Activated T-cell treated with anti-CD3 and anti-CD28 coated beads, Interleukin-2, amount 50 U/mL, for 72 hours (primary cell): ENCODE data around the gene USP16. TPM values are rescaled to one million over a fixed set of nuclear protein-coding genes. Genes with fewer than 3 reads are reported as not detected.
A peak's percentile ranks its signal among the peaks of the same experiment; 100 is the strongest.
"Not testable (repeated sequence)": the region's sequence is repeated elsewhere in the genome, so short reads cannot be mapped to it uniquely, and the experiment has no call there.

Source experiments
- ATAC-seq, 2 donors: fragments of 150-1000 bp; cut with Tn5 transposase; replicated peaks in 1 of 2; 2 replicates each; pipeline ENCODE4 v1.10.0; 2021; ENCODE audit warnings: moderate library complexity in 2 of 2, mild to moderate bottlenecking in 1 of 2
- DNase-seq, 2 donors: peaks; one replicate each; pipeline ENCODE4 v3.0.0; 2021 to 2022; ENCODE audit warnings: mixed read lengths in 1 of 2
- H3K27ac Mint-ChIP-seq: one replicate; pipeline ENCODE4 v1.8.0; 2022; ENCODE audit warnings: mild to moderate bottlenecking, moderate library complexity, mixed read lengths
- H3K27me3 Mint-ChIP-seq: one replicate; pipeline ENCODE4 v1.8.0; 2022; ENCODE audit warnings: low read depth, mixed read lengths
- H3K36me3 Mint-ChIP-seq, 2 donors: one replicate each; pipeline ENCODE4 v1.8.0; 2022; ENCODE audit warnings: mixed read lengths in 2 of 2, mild to moderate bottlenecking in 1 of 2; ENCODE audit not compliant: insufficient read depth in 2 of 2
- H3K4me1 Mint-ChIP-seq: one replicate; pipeline ENCODE4 v1.8.0; 2022; ENCODE audit warnings: low read depth, mixed read lengths
- H3K4me3 Mint-ChIP-seq, 2 donors: one replicate each; pipeline ENCODE4 v1.8.0; 2022; ENCODE audit warnings: mild to moderate bottlenecking in 2 of 2, mixed read lengths in 2 of 2, moderate library complexity in 2 of 2
- H3K9me3 Mint-ChIP-seq, 2 donors: one replicate each; pipeline ENCODE4 v1.8.0; 2022; ENCODE audit warnings: mixed read lengths in 2 of 2
- total RNA-seq, 2 donors: library from RNA; stranded (reverse); gene quantifications; one replicate each; pipeline ENCODE4 v1.2.3, GENCODE V29; 2022

Gene USP16
- total RNA-seq, 2 donors from 2014 or later = 46.4 to 47.0 TPM

DNA sequence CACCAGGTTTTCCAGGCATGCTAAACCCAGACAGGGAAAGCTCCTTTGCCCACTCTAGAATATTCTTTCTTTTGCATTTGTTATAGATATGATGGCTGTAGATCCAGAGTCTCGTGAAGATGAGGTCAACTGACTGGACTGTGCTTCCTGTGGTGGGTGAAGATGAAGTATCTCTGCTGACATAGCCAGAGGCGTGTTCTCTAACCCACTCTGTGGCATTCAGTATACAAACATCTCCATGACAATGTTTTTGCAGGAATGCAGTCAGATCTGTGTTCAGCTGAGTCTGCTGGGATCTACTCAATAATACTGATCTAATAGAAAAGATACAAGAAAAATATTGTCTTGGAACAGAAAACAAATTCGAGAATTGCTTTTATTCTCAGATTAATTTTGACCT, 16.7 kb upstream of the USP16 start:
- Mint-ChIP-seq H3K36me3 (peaks cover 0 to 3% of the 10 kb centered on the region in 2 donors), H3K4me3 (no peak overlapping the region), H3K27me3 (no peaks in the 10 kb centered on the region), H3K27ac (peak overlapping the region; percentile 58), H3K9me3 (no peaks in the 10 kb centered on the region), H3K4me1 (peaks cover 11% of the 10 kb centered on the region)
- no peak for DNase-seq
- ATAC-seq = no peak

- no peak for DNase-seq
- peaks cover 0 to 2% of the 10 kb centered on the region in 2 donors for H3K36me3 Mint-ChIP-seq
- no peak overlapping the region for H3K4me3 Mint-ChIP-seq
- peaks cover 11% of the 10 kb centered on the region for H3K4me1 Mint-ChIP-seq
- ATAC-seq = no peak
- H3K27me3 Mint-ChIP-seq = no peaks in the 10 kb centered on the region
- H3K9me3 Mint-ChIP-seq = no peaks in the 10 kb centered on the region
- no peak overlapping the region for H3K27ac Mint-ChIP-seq
Measured at GRCh38 chr21:29008367-29008766, 16.1 kb upstream of the USP16 start.

DNA sequence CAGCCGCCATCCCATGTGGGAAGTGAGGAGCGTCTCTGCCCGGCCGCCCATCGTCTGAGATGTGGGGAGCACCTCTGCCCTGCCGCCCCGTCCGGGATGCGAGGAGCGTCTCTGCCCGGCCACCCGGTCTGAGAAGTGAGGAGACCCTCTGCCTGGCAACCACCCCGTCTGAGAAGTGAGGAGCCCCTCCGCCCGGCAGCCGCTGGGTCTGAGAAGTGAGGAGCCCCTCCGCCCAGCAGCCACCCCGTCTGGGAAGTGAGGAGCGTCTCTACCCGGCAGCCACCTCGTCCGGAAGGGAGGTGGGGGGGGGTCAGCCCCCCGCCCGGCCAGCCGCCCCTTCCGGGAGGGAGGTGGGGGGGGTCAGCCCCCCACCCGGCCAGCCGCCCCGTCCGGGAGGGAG, 13.2 kb upstream of the USP16 start:
- H3K27ac Mint-ChIP-seq, ATAC-seq, H3K36me3 Mint-ChIP-seq, H3K9me3 Mint-ChIP-seq, DNase-seq, H3K27me3 Mint-ChIP-seq, H3K4me3 Mint-ChIP-seq, H3K4me1 Mint-ChIP-seq: not testable (repeated sequence)

GRCh38 chr21:29017639-29018237, 6.7 kb upstream of the USP16 start:
- Mint-ChIP-seq H3K27me3 (no peaks in the 10 kb centered on the region), H3K36me3 (peaks cover 0 to 5% of the 10 kb centered on the region in 2 donors), H3K4me1 (peaks cover 33% of the 10 kb centered on the region), H3K4me3 (peak overlapping the region; percentile 91 to 94), H3K9me3 (no peaks in the 10 kb centered on the region), H3K27ac (peak overlapping the region; percentile 92)
- ATAC-seq = no peak
- DNase-seq = no peak

DNA sequence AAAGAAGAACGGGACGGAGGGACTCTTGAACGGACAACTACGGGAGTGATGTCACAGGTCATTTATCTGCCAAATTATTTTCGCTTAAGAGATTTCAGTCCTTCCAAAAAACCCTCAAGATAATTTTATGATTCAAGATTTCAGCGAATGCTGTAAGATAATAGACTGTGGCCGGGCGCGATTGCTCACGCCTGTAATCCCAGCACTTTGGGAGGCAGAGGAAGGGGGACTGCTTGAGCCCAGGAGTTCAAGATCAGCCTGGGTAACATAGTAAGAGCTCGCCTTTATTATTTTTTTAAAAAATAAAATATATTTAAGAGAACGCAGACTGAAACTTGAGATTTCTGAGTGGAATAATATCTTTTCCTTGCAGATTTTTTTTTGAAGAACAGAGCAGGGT, 5.9 kb upstream of the USP16 start:
- Mint-ChIP-seq H3K27ac (peak overlapping the region; percentile 97), H3K4me3 (peak overlapping the region; percentile 91 to 94), H3K4me1 (peaks cover 38% of the 10 kb centered on the region), H3K36me3 (peaks cover 0 to 5% of the 10 kb centered on the region in 2 donors), H3K9me3 (no peaks in the 10 kb centered on the region), H3K27me3 (no peaks in the 10 kb centered on the region)
- ATAC-seq (peak; percentile 6 to 18), DNase-seq (no peak)

DNA sequence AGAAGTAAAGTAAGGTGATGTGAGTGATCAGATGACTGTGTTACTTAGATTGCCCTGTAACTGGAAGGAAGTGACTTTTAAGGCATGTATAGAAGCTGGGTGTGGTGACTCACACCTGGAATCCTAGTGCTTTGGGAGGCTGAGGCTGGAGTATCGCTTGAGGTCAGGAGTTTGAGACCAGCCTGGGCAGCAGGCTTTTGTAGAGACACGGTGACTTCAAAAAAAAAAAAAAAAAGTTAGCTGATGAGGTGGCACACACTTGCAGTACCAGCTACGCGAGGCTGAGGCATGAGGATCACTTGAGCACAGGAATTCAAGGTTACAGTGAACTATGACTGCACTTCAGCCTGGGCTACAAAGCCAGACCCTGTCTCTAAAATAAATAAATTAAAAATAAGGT, 2.3 kb upstream of the USP16 start:
- H3K27ac Mint-ChIP-seq = peak overlapping the region; percentile 76
- no peaks in the 10 kb centered on the region for H3K9me3 Mint-ChIP-seq
- no peaks in the 10 kb centered on the region for H3K27me3 Mint-ChIP-seq
- peak overlapping the region; percentile 46 to 50 for H3K4me3 Mint-ChIP-seq
- ATAC-seq = no peak
- H3K36me3 Mint-ChIP-seq = peaks cover 5% of the 10 kb centered on the region in 2 donors
- DNase-seq = peak in 1 of 2 donors; percentile 12
- H3K4me1 Mint-ChIP-seq = peaks cover 68% of the 10 kb centered on the region

DNA sequence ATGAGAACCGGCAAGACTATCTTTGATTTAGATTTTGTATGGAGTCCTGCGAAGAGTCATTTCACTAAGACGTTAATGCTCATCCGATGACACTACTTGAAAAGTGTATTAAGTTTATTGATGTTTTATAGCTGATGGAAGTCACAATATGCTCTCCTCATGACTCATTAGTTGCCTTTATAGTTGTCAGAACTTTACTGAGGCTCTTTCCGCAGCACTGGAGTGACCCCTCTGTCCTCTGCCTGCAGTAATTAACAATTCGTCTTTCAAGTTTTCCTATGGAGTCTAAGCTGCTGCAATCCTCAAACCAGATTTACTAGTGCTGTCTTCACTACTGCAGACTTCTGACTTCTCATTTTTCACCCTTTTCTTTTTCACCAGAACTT, 853 bp downstream of the USP16 start:
- Mint-ChIP-seq H3K9me3 (no peaks in the 10 kb centered on the region), H3K4me3 (peak overlapping the region; percentile 91 to 100), H3K36me3 (peaks cover 0 to 15% of the 10 kb centered on the region in 2 donors), H3K27ac (peak overlapping the region; percentile 97), H3K4me1 (peaks cover 67% of the 10 kb centered on the region), H3K27me3 (no peaks in the 10 kb centered on the region)
- DNase-seq = no peak
- peak in 1 of 2 donors; percentile 37 for ATAC-seq

DNA sequence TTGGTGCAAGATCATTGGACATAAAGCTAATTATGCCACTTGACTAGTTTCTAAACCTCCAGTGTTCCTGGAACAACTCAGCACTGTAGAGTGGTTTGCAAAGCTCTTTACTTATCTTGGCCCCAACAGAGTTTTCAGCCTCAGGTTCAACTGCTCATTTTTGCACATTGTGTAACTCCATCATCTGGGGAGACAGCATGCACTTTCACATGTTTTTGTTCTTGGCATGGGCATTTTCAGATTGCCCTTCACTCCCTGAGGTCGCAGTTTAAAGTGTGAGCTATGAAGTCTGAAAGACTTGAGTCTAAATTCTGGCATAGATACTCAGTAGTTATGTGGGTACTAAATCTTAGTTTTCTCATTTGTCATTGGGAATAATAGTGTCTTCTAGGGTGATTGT, 5.1 kb downstream of the USP16 start:
- DNase-seq = no peak
- H3K9me3 Mint-ChIP-seq = no peaks in the 10 kb centered on the region
- no peaks in the 10 kb centered on the region for H3K27me3 Mint-ChIP-seq
- H3K4me3 Mint-ChIP-seq = no peak overlapping the region
- peaks cover 6 to 23% of the 10 kb centered on the region in 2 donors for H3K36me3 Mint-ChIP-seq
- ATAC-seq = no peak
- H3K27ac Mint-ChIP-seq = peak overlapping the region; percentile 14
- peaks cover 40% of the 10 kb centered on the region for H3K4me1 Mint-ChIP-seq

- H3K36me3 Mint-ChIP-seq = peaks cover 6 to 23% of the 10 kb centered on the region in 2 donors
- no peak overlapping the region for H3K4me3 Mint-ChIP-seq
- DNase-seq (no peak), ATAC-seq (peak in 1 of 2 donors; percentile 4)
- H3K27ac Mint-ChIP-seq = peak overlapping the region; percentile 12
- no peaks in the 10 kb centered on the region for H3K27me3 Mint-ChIP-seq
- no peaks in the 10 kb centered on the region for H3K9me3 Mint-ChIP-seq
- H3K4me1 Mint-ChIP-seq = peaks cover 28% of the 10 kb centered on the region
Measured at GRCh38 chr21:29030909-29031308, 6.4 kb downstream of the USP16 start.

GRCh38 chr21:29033301-29033700, 8.8 kb downstream of the USP16 start:
- Mint-ChIP-seq H3K4me1 (peaks cover 27% of the 10 kb centered on the region), H3K27me3 (no peaks in the 10 kb centered on the region), H3K27ac (peak overlapping the region; percentile 11), H3K36me3 (peaks cover 10 to 30% of the 10 kb centered on the region in 2 donors), H3K4me3 (no peak overlapping the region), H3K9me3 (no peaks in the 10 kb centered on the region)
- no peak for ATAC-seq
- DNase-seq = no peak

- ATAC-seq = no peak
- no peaks in the 10 kb centered on the region for H3K9me3 Mint-ChIP-seq
Measured at GRCh38 chr21:29033871-29034270, 9.4 kb downstream of the USP16 start.

DNA sequence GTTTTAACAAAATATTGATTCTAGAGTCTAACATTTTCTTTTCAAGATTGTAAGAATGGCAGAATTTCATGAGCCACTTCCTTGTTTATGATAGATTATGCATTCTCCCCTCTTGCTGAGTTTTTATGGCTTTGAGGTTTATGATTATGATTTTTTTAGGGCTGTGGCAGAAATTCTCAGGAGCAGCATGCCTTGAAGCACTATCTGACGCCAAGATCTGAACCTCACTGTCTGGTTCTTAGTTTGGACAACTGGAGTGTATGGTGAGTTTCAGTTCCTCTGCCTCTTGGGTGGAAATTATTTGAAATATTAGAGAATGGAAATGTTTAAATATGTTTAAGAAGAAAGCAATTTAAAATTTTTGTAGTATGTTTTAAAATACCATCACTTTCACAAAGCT, 10.2 kb downstream of the USP16 start:
- DNase-seq = no peak
- H3K27ac Mint-ChIP-seq = peak overlapping the region; percentile 79
- no peak overlapping the region for H3K4me3 Mint-ChIP-seq
- ATAC-seq = no peak
- no peaks in the 10 kb centered on the region for H3K27me3 Mint-ChIP-seq
- no peaks in the 10 kb centered on the region for H3K9me3 Mint-ChIP-seq
- H3K36me3 Mint-ChIP-seq = peaks cover 10 to 26% of the 10 kb centered on the region in 2 donors
- peaks cover 18% of the 10 kb centered on the region for H3K4me1 Mint-ChIP-seq

More at GRCh38 chr21:29033871-29034270, 9.4 kb downstream of the USP16 start:
- no peaks in the 10 kb centered on the region for H3K27me3 Mint-ChIP-seq
- H3K36me3 Mint-ChIP-seq = peaks cover 10 to 28% of the 10 kb centered on the region in 2 donors
- DNase-seq = no peak
- no peak overlapping the region for H3K4me3 Mint-ChIP-seq
- peaks cover 26% of the 10 kb centered on the region for H3K4me1 Mint-ChIP-seq
- peak overlapping the region; percentile 11 for H3K27ac Mint-ChIP-seq

GRCh38 chr21:29052224-29052623, 27.8 kb downstream of the USP16 start:
- Mint-ChIP-seq H3K9me3 (no peaks in the 10 kb centered on the region), H3K36me3 (peaks cover 2 to 21% of the 10 kb centered on the region in 2 donors), H3K4me1 (no peaks in the 10 kb centered on the region), H3K27me3 (no peaks in the 10 kb centered on the region), H3K4me3 (no peak overlapping the region), H3K27ac (no peak overlapping the region)
- ATAC-seq = no peak
- no peak for DNase-seq

- no peaks in the 10 kb centered on the region for H3K9me3 Mint-ChIP-seq
- peaks cover 2 to 22% of the 10 kb centered on the region in 2 donors for H3K36me3 Mint-ChIP-seq
- no peak overlapping the region for H3K4me3 Mint-ChIP-seq
- DNase-seq (no peak), ATAC-seq (peak in 1 of 2 donors; percentile 15)
- no peak overlapping the region for H3K27ac Mint-ChIP-seq
- no peaks in the 10 kb centered on the region for H3K27me3 Mint-ChIP-seq
- H3K4me1 Mint-ChIP-seq = no peaks in the 10 kb centered on the region
Measured at GRCh38 chr21:29053011-29053553, 28.6 kb downstream of the USP16 start.
